HG03521 (cell line): ENCODE measurements around the gene OST4.

Experiments used
- ATAC-seq: cut with Tn5 transposase; IDR thresholded peaks from one replicate; pipeline ENCODE4 v1.9.1; 2021; ENCODE audit warnings: mild to moderate bottlenecking, moderate library complexity; ENCODE audit not compliant: unreplicated experiment

OST4 gene

GRCh38 chr2:27027211-27027651 is 44.2 kb downstream of the OST4 start:
- no peak for ATAC-seq

GRCh38 chr2:27025861-27026851 is 45.3 kb downstream of the OST4 start:
- no peak for ATAC-seq

- no peak for ATAC-seq
These were observed 46.1 kb downstream of the OST4 start for GRCh38 chr2:27025281-27025800.

GRCh38 chr2:27024812-27025211 is 46.6 kb downstream of the OST4 start:
- ATAC-seq, result no peak

- ATAC-seq, result no peak
These were observed 47.3 kb downstream of the OST4 start for GRCh38 chr2:27024188-27024587.

- no peak for ATAC-seq
These were observed 47.7 kb downstream of the OST4 start for GRCh38 chr2:27023740-27024139.

GRCh38 chr2:27021253-27022049 is 50.0 kb downstream of the OST4 start:
- no peak for ATAC-seq
